HL-60 (cell line): ENCODE results near the gene CALHM6.

Experiments
- DNase-seq, 2 experiments: peaks; one replicate each; pipeline ENCODE4 v3.0.0-alpha.2; 2010 to 2020; ENCODE audit warnings: low read depth in 1 of 2, low spot score in 1 of 2
- H3K27ac ChIP-seq: fragments of 250-450 bp; sonication (Bioruptor Pico); replicated peaks from 2 replicates; pipeline ENCODE4 v1.5.1; 2020; ENCODE audit warnings: mild to moderate bottlenecking, moderate library complexity
- H3K27me3 ChIP-seq: fragments of 250-450 bp; sonication (Bioruptor Pico); 2 replicates; pipeline ENCODE4 v1.5.1; 2021; ENCODE audit warnings: mild to moderate bottlenecking, moderate library complexity; ENCODE audit not compliant: insufficient read depth, poor library complexity, severe bottlenecking
- H3K4me3 ChIP-seq: replicated peaks from 2 replicates; pipeline ENCODE4 v1.5.1; 2011; ENCODE audit warnings: mild to moderate bottlenecking, control low read depth, low read length; ENCODE audit not compliant: insufficient read depth
- CTCF ChIP-seq: IDR thresholded peaks from one replicate; pipeline ENCODE4 v1.5.1; 2011; ENCODE audit warnings: low read length, control low read depth, inconsistent platforms; ENCODE audit not compliant: insufficient read depth
- GABPA ChIP-seq: IDR thresholded peaks from 2 replicates; pipeline ENCODE4 v1.6.1; 2012; ENCODE audit warnings: low read depth
- POLR2AphosphoS5 ChIP-seq: IDR thresholded peaks from 2 replicates; pipeline ENCODE4 v1.6.1; 2012; ENCODE audit warnings: low read depth
- REST ChIP-seq: IDR thresholded peaks from 2 replicates; pipeline ENCODE4 v1.6.1; 2012; ENCODE audit warnings: low read depth; ENCODE audit not compliant: insufficient replicate concordance
- SPI1 ChIP-seq: IDR thresholded peaks from 2 replicates; pipeline ENCODE4 v1.6.1; 2012; ENCODE audit warnings: low read depth, mild to moderate bottlenecking, borderline replicate concordance

Gene CALHM6

GRCh38 chr6:116417661-116418060 lies 43.5 kb upstream of the CALHM6 start:
- DNase-seq: no peak
- Histone ChIP-seq H3K4me3 (no peak overlapping the region), H3K27me3 (no peaks in the 10 kb centered on the region), H3K27ac (no peak overlapping the region)
- TF ChIP-seq CTCF (no peak), REST (no peak), POLR2AphosphoS5 (no peak)

GRCh38 chr6:116419069-116419786 lies 41.9 kb upstream of the CALHM6 start:
- Histone ChIP-seq H3K4me3 (no peak overlapping the region), H3K27ac (no peak overlapping the region), H3K27me3 (no peaks in the 10 kb centered on the region)
- TF ChIP-seq POLR2AphosphoS5 (no peak), REST (no peak), SPI1 (no peak), CTCF (no peak), GABPA (no peak)
- DNase-seq: no peak

GRCh38 chr6:116420341-116420740 lies 40.8 kb upstream of the CALHM6 start:
- TF ChIP-seq REST: no peak
- no peak for TF ChIP-seq CTCF
- no peak for TF ChIP-seq GABPA
- TF ChIP-seq POLR2AphosphoS5: no peak
- TF ChIP-seq SPI1: no peak
- H3K27me3 ChIP-seq: no peaks in the 10 kb centered on the region
- no peak overlapping the region for H3K4me3 ChIP-seq
- no peak overlapping the region for H3K27ac ChIP-seq
- DNase-seq: no peak
